HCT116 (cell line): ENCODE measurements around the gene GPR4.

Source experiments
- CEBPB ChIP-seq: IDR thresholded peaks from 2 replicates; pipeline ENCODE4 v1.6.1; 2012; ENCODE audit warnings: low read depth
- CTCF ChIP-seq, 3 experiments: fragments of 200-600 bp in 1 of 3; sonication (generic) in 1 of 3; IDR thresholded peaks in 2 of 3; conservative IDR thresholded peaks in 1 of 3; 2 replicates each; pipeline ENCODE4 v1.5.1; 2012 to 2017; ENCODE audit warnings: low read depth in 2 of 3, low read length in 2 of 3, antibody characterized with exemption in 1 of 3, borderline replicate concordance in 1 of 3, control low read depth in 1 of 3, mild to moderate bottlenecking in 1 of 3, mixed read lengths in 1 of 3, mixed run types in 1 of 3, moderate library complexity in 1 of 3; ENCODE audit not compliant: insufficient read depth in 1 of 3
- MAX ChIP-seq: IDR thresholded peaks from 2 replicates; pipeline ENCODE4 v1.6.1; 2012
- POLR2A ChIP-seq: IDR thresholded peaks from 2 replicates; pipeline ENCODE4 v1.7.0; 2011; ENCODE audit warnings: borderline replicate concordance; ENCODE audit not compliant: insufficient read depth, insufficient read length; ENCODE audit errors: extremely low read depth
- POLR2AphosphoS5 ChIP-seq: IDR thresholded peaks from 2 replicates; pipeline ENCODE4 v1.6.1; 2011; ENCODE audit warnings: mild to moderate bottlenecking, low read depth, low read length, moderate library complexity

GRCh38 chr19:45595814-45596213 is 6.2 kb downstream of the GPR4 start:
- no peak for TF ChIP-seq CTCF (IDR thresholded peaks at IDR 0.05 in 2 of 3, conservative IDR thresholded peaks at IDR 0.05 in 1 of 3; ENCODE audit: borderline replicate concordance in 1 of 3, insufficient read depth in 1 of 3, low read depth in 2 of 3, low read length in 2 of 3)
- no peak for TF ChIP-seq MAX
- TF ChIP-seq POLR2A: no peak
- TF ChIP-seq POLR2AphosphoS5: no peak
- no peak for TF ChIP-seq CEBPB
